H1 (cell line): ENCODE measurements around the gene TBC1D10A. TPM values are rescaled to one million over a fixed set of nuclear protein-coding genes. Genes with fewer than 3 reads are reported as not detected.

Source experiments
- CTCF ChIA-PET: fragments of 300-600 bp; sonication (Branson Sonifier 250); formaldehyde crosslinking; loops from one replicate; lab custom pipeline; 2021; ENCODE audit not compliant: partially characterized antibody; lab: Charles Lee
- POLR2A ChIA-PET: fragments of 300-600 bp; sonication (Branson Sonifier 250); formaldehyde crosslinking; loops from one replicate; lab custom pipeline; 2021; ENCODE audit warnings: inconsistent platforms; ENCODE audit not compliant: partially characterized antibody; lab: Charles Lee
- DNase-seq, 2 experiments: peaks; one replicate each; pipeline versions ENCODE4 v3.0.0 to v3.0.0-alpha.2; 2010 to 2022; ENCODE audit warnings: low spot score in 2 of 2, low read depth in 1 of 2, mixed read lengths in 1 of 2
- FAIRE-seq: peaks from 2 replicates; lab custom pipeline; 2011; peaks lifted over from hg19 to GRCh38; lab: Jason Lieb, UNC
- H2AFZ ChIP-seq: 2 replicates; pipeline ENCODE4 v1.8.1; 2012; ENCODE audit warnings: low read length, inconsistent platforms
- H2AK5ac ChIP-seq: 2 replicates; pipeline ENCODE4 v1.6.1; 2013; ENCODE audit warnings: low read depth, low read length
- H2BK120ac ChIP-seq: replicated peaks from 2 replicates; pipeline ENCODE3; 2013; ENCODE audit warnings: low read depth, low read length, inconsistent platforms
- H2BK12ac ChIP-seq: 2 replicates; pipeline ENCODE4 v1.6.1; 2013; ENCODE audit warnings: low read depth, low read length
- H2BK15ac ChIP-seq: 2 replicates; pipeline ENCODE4 v1.6.1; 2013; ENCODE audit warnings: low read length
- H2BK20ac ChIP-seq: 2 replicates; pipeline ENCODE4 v1.6.1; 2013; ENCODE audit warnings: low read length
- H2BK5ac ChIP-seq: 2 replicates; pipeline ENCODE4 v1.6.1; 2013; ENCODE audit warnings: low read depth, low read length
- H3K14ac ChIP-seq: 2 replicates; pipeline ENCODE4 v1.6.1; 2013; ENCODE audit warnings: inconsistent platforms; ENCODE audit not compliant: insufficient read length
- H3K18ac ChIP-seq: 2 replicates; pipeline ENCODE4 v1.6.1; 2013; ENCODE audit warnings: low read length; ENCODE audit errors: extremely low read depth
- H3K23ac ChIP-seq: 2 replicates; pipeline ENCODE4 v1.6.1; 2013; ENCODE audit warnings: inconsistent platforms; ENCODE audit not compliant: insufficient read length
- H3K23me2 ChIP-seq: 2 replicates; pipeline ENCODE4 v1.6.1; 2013; ENCODE audit warnings: low read depth, low read length
- H3K27ac ChIP-seq: 2 replicates; pipeline ENCODE4 v1.6.1; 2011; ENCODE audit warnings: low read depth, low read length, inconsistent platforms
- H3K27me3 ChIP-seq, 4 experiments: replicated peaks in 1 of 4; 1 replicate in 1 of 4; 2 replicates in 3 of 4; pipeline versions ENCODE4 v1.6.1 to v1.8.1; 2011 to 2013; ENCODE audit warnings: low read length in 3 of 4, mild to moderate bottlenecking in 3 of 4, inconsistent platforms in 2 of 4, mixed read lengths in 2 of 4, moderate library complexity in 1 of 4; ENCODE audit not compliant: control insufficient read depth in 3 of 4, insufficient read depth in 3 of 4; ENCODE audit errors: extremely low read depth in 1 of 4
- H3K36me3 ChIP-seq, 4 experiments: 2 replicates each; pipeline versions ENCODE4 v1.6.1 to v1.8.1; 2011 to 2013; ENCODE audit warnings: mild to moderate bottlenecking in 4 of 4, low read length in 3 of 4, moderate library complexity in 2 of 4, control low read depth in 1 of 4, inconsistent platforms in 1 of 4; ENCODE audit not compliant: insufficient read depth in 4 of 4, control insufficient read depth in 2 of 4
- H3K4ac ChIP-seq: replicated peaks from 2 replicates; pipeline ENCODE3; 2013; ENCODE audit warnings: low read length, low read depth, mixed read lengths, inconsistent platforms; ENCODE audit not compliant: insufficient read length
- H3K4me1 ChIP-seq, 4 experiments: replicated peaks in 1 of 4; 1 replicate in 1 of 4; 2 replicates in 3 of 4; pipeline versions ENCODE4 v1.6.1 to v1.8.1; 2011 to 2013; ENCODE audit warnings: low read length in 3 of 4, inconsistent platforms in 2 of 4, mixed read lengths in 1 of 4; ENCODE audit not compliant: insufficient read depth in 4 of 4, control insufficient read depth in 3 of 4
- H3K4me2 ChIP-seq, 2 experiments: 2 replicates each; pipeline versions ENCODE4 v1.6.1 to v1.8.1; 2011 to 2013; ENCODE audit warnings: low read depth in 2 of 2, low read length in 2 of 2, control low read depth in 1 of 2, inconsistent platforms in 1 of 2, mild to moderate bottlenecking in 1 of 2; ENCODE audit not compliant: insufficient read depth in 1 of 2
- H3K4me3 ChIP-seq, 4 experiments: fragments of 200-600, 300-600 bp in 1 of 4; sonication (generic), shearing (Covaris generic), sonication (Bioruptor Twin) in 1 of 4; 2 replicates each; pipeline versions ENCODE4 v1.5.1 to v1.8.1; 2011 to 2016; ENCODE audit warnings: low read length in 4 of 4, low read depth in 3 of 4, control low read depth in 2 of 4, inconsistent platforms in 2 of 4, mild to moderate bottlenecking in 2 of 4, mixed read lengths in 1 of 4, moderate library complexity in 1 of 4; ENCODE audit not compliant: insufficient read depth in 2 of 4; ENCODE audit errors: extremely low read depth in 1 of 4
- H3K56ac ChIP-seq: replicated peaks from 2 replicates; pipeline ENCODE3; 2013; ENCODE audit warnings: low read depth, mild to moderate bottlenecking, mixed read lengths, low read length, inconsistent platforms; ENCODE audit not compliant: insufficient read length
- H3K79me1 ChIP-seq: 2 replicates; pipeline ENCODE4 v1.6.1; 2013; ENCODE audit warnings: low read depth, low read length, control low read depth
- H3K79me2 ChIP-seq, 2 experiments: 2 replicates each; pipeline versions ENCODE4 v1.6.1 to v1.8.1; 2012 to 2013; ENCODE audit warnings: low read length in 2 of 2, mild to moderate bottlenecking in 2 of 2, inconsistent platforms in 1 of 2; ENCODE audit not compliant: insufficient read depth in 2 of 2, control insufficient read depth in 1 of 2
- H3K9ac ChIP-seq, 4 experiments: replicated peaks in 1 of 4; 1 replicate in 1 of 4; 2 replicates in 3 of 4; pipeline versions ENCODE4 v1.6.1 to v1.8.1; 2011 to 2013; ENCODE audit warnings: low read depth in 3 of 4, low read length in 3 of 4, control low read depth in 2 of 4, mild to moderate bottlenecking in 2 of 4, moderate library complexity in 2 of 4, inconsistent platforms in 1 of 4; ENCODE audit errors: extremely low read depth in 1 of 4
- H3K9me3 ChIP-seq, 2 experiments: 2 replicates each; pipeline versions ENCODE4 v1.6.1 to v1.8.1; 2012 to 2013; ENCODE audit warnings: mild to moderate bottlenecking in 2 of 2, moderate library complexity in 2 of 2, control low read depth in 1 of 2, inconsistent platforms in 1 of 2, low read depth in 1 of 2, low read length in 1 of 2, mixed read lengths in 1 of 2; ENCODE audit not compliant: insufficient read depth in 2 of 2
- H4K20me1 ChIP-seq, 2 experiments: replicated peaks in 1 of 2; 2 replicates each; pipeline versions ENCODE3 to v1.8.1; 2011 to 2013; ENCODE audit warnings: inconsistent platforms in 2 of 2, low read length in 2 of 2, mild to moderate bottlenecking in 1 of 2; ENCODE audit not compliant: insufficient read depth in 2 of 2, control insufficient read depth in 1 of 2
- H4K5ac ChIP-seq: 2 replicates; pipeline ENCODE4 v1.6.1; 2013; ENCODE audit warnings: low read length, low read depth, mixed read lengths, inconsistent platforms; ENCODE audit not compliant: insufficient read length
- H4K8ac ChIP-seq: 2 replicates; pipeline ENCODE4 v1.8.0; 2013; ENCODE audit warnings: mild to moderate bottlenecking, moderate library complexity, low read length, inconsistent platforms; ENCODE audit not compliant: insufficient read depth; ENCODE audit errors: extremely low read depth
- H4K91ac ChIP-seq: replicated peaks from 2 replicates; pipeline ENCODE3; 2013; ENCODE audit warnings: low read length, mixed read lengths, inconsistent platforms; ENCODE audit not compliant: insufficient read length
- CTCF ChIP-seq, 3 experiments: IDR thresholded peaks; 1 replicate in 2 of 3; 2 replicates in 1 of 3; pipeline versions ENCODE4 v1.5.1 to v1.6.1; 2011; ENCODE audit warnings: low read length in 3 of 3, mild to moderate bottlenecking in 3 of 3, inconsistent platforms in 2 of 3, low read depth in 1 of 3, moderate library complexity in 1 of 3; ENCODE audit not compliant: insufficient read depth in 1 of 3; ENCODE audit errors: control extremely low read depth in 1 of 3
- E2F6 ChIP-seq: IDR thresholded peaks from 2 replicates; pipeline ENCODE4 v1.6.1; 2012; ENCODE audit warnings: inconsistent platforms
- PHF8 ChIP-seq: fragments of 200-600 bp; sonication (generic); conservative IDR thresholded peaks from 2 replicates; pipeline ENCODE4 v1.7.1; 2012; ENCODE audit warnings: low read depth, mild to moderate bottlenecking, inconsistent platforms, low read length, moderate library complexity
- SUZ12 ChIP-seq: fragments of 200-600 bp; sonication (generic); IDR thresholded peaks from 2 replicates; pipeline ENCODE4 v1.6.1; 2012; ENCODE audit warnings: mild to moderate bottlenecking, inconsistent platforms, low read length, moderate library complexity, mixed read lengths
- WGBS, 2 experiments: shearing (Covaris generic) in 1 of 2; methylation state at CpG; one replicate each; pipeline versions ENCODE4 v1.1.6 to v1.1.7; 2013 to 2015; ENCODE audit warnings: low lambda C conversion rate in 2 of 2, mixed read lengths in 2 of 2, inconsistent platforms in 1 of 2, low coverage in 1 of 2, missing lambda C conversion rate in 1 of 2; ENCODE audit not compliant: insufficient replicate concordance in 2 of 2, insufficient coverage in 1 of 2, insufficient read length in 1 of 2; ENCODE audit errors: extremely low coverage in 1 of 2, missing lambda C conversion rate in 1 of 2; 5-methylcytosine and 5-hydroxymethylcytosine counted together
- polyA plus RNA-seq, 7 experiments: library from polyadenylated mRNA; depleted of rRNA in 3 of 7; stranded (reverse) in 5 of 7; unstranded in 2 of 7; fragments of >200 nt in 5 of 7; fragments of 200-250 nt in 2 of 7; gene quantifications; 1 replicate in 5 of 7; 2 replicates in 1 of 7; 4 replicates in 1 of 7; pipeline versions ENCODE4 v1.2.1 to v1.2.3, GENCODE V29; 2011 to 2013; ENCODE audit warnings: missing spikeins in 2 of 7, mixed read lengths in 2 of 7
- total RNA-seq: library from RNA; stranded (reverse); fragmentation: NEBNext Ultra II Directional; extraction: Animal tissue kit (Norgen Biotek cat#: 25700); gene quantifications from 2 replicates; pipeline ENCODE4 v1.2.1, GENCODE V29; 2021
- TF ChIP-seq, protein P1 (sequence below): IDR thresholded peaks from 2 replicates; pipeline ENCODE4 v1.6.1; 2012; ENCODE audit warnings: low read length, inconsistent platforms

Gene TBC1D10A
- total and polyA plus RNA-seq, 2 of the 8 experiments (the other 6 are each of a cell fraction or from before 2014, with no cell fraction given): 5.4 to 7.0 TPM

DNA sequence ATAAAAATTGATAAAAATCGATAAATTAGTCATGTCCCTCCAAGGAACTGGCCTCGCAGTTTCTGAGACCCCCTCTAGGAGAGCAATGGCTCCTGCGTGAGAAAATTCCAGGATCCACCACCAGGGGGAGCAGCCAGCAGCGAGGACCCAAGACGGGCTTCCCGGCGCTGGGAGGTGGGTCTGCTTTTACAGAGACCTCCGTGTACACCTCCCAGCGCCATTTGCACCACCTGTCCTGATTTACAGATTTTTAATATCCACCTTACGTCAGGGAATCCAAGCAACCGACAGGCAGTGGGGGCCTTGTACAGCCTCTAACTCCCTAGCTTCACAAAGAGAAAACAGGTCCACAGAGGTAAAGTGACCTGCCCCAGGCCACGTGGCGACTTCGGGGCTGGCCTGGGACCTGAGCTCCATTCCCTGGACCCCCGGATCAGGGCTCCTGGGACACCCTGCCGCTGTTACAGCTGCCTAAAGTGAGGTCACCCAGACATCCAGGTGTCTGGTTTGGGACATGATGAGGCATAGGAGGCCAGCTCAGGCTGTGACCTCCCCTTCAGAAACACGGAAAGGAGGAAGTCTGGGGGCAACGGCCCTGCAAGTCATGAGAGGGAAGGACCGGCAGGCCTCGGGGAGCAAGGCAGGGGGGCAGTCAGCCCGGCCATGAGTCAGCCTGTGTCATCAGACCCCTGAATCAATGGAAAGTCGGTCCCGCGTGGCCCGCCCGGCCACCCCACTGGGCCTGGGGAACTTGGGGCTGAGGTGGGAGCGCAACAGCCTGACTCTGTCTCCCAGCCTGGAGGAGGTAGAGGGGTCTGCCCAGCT lies 63.6 kb downstream of the TBC1D10A start:
- H4K5ac ChIP-seq: no peak overlapping the region
- no peak overlapping the region for H2BK20ac ChIP-seq
- H3K4me2 ChIP-seq: no peak overlapping the region
- H3K23ac ChIP-seq: no peak overlapping the region
- no peak overlapping the region for H3K4me3 ChIP-seq
- 50% methylated on average over 27 of the region's 27 CpGs; no CpG with 5 or more reads in 1 of the 2 experiments for WGBS, 2 experiments
- no peaks in the 10 kb centered on the region for H3K36me3 ChIP-seq
- no peak overlapping the region for H2BK120ac ChIP-seq
- H3K18ac ChIP-seq: peak overlapping the region; percentile 64
- H2AFZ ChIP-seq: peak overlapping the region; percentile 54; the same call in 1 of the 2 replicates
- H3K56ac ChIP-seq: no peak overlapping the region
- H3K14ac ChIP-seq: no peak overlapping the region
- peak; percentile 66 to 98 for DNase-seq
- no peak overlapping the region for H4K91ac ChIP-seq
- ChIA-PET CTCF (interaction anchor here (0.7 to 2.4 kb wide), 32 partner anchors 11 to 238 kb away, joined by 3 to 14 read pairs (median 4); partner anchors contain the start of gene RNF215), POLR2A (interaction anchor here (1.1 to 1.4 kb wide), 3 partner anchors 15 to 94 kb away, joined by 3 to 5 read pairs (median 3); partner anchors contain the start of genes CCDC157 and SF3A1)
- H2AK5ac ChIP-seq: no peak overlapping the region
- H3K23me2 ChIP-seq: no peaks in the 10 kb centered on the region
- no peak overlapping the region for H3K4ac ChIP-seq
- peak overlapping the region; percentile 25; the same call in 1 of the 2 replicates for H2BK15ac ChIP-seq
- H3K9me3 ChIP-seq: no peaks in the 10 kb centered on the region
- H3K9ac ChIP-seq: no peak overlapping the region
- H4K20me1 ChIP-seq: no peaks in the 10 kb centered on the region
- H3K79me2 ChIP-seq: no peaks in the 10 kb centered on the region
- H3K4me1 ChIP-seq: peaks cover 0 to 4% (median 2%) of the 10 kb centered on the region in 4 experiments; a peak in 6 of 7 replicates
- H3K27me3 ChIP-seq: no peaks in the 10 kb centered on the region; a peak in 2 of 7 replicates
- peak overlapping the region; percentile 86; the same call in 1 of the 2 replicates for H4K8ac ChIP-seq
- peak overlapping the region; percentile 50; the same call in 1 of the 2 replicates for H2BK12ac ChIP-seq
- no peak overlapping the region for H3K27ac ChIP-seq
- FAIRE-seq: no peak
- H2BK5ac ChIP-seq: no peak overlapping the region
- H3K79me1 ChIP-seq: no peaks in the 10 kb centered on the region
- TF ChIP-seq E2F6 (peak; percentile 82), PHF8 (no peak), CTCF (IDR thresholded peaks at IDR 0.05; ENCODE audit: control extremely low read depth in 1 of 3, insufficient read depth in 1 of 3, low read depth in 1 of 3, low read length in 3 of 3) (peak; percentile 85 to 99 (median 90)), SUZ12 (no peak)
- TF ChIP-seq, protein P1, sequence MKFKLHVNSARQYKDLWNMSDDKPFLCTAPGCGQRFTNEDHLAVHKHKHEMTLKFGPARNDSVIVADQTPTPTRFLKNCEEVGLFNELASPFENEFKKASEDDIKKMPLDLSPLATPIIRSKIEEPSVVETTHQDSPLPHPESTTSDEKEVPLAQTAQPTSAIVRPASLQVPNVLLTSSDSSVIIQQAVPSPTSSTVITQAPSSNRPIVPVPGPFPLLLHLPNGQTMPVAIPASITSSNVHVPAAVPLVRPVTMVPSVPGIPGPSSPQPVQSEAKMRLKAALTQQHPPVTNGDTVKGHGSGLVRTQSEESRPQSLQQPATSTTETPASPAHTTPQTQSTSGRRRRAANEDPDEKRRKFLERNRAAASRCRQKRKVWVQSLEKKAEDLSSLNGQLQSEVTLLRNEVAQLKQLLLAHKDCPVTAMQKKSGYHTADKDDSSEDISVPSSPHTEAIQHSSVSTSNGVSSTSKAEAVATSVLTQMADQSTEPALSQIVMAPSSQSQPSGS: no peak
